BE2C (cell line): ENCODE data around the gene ASMTL.
"Not testable (repeated sequence)": the region's sequence is repeated elsewhere in the genome, so short reads cannot be mapped to it uniquely, and the experiment has no call there.

ENCODE experiments used
- DNase-seq: peaks from one replicate; pipeline ENCODE4 v3.0.0-alpha.2; 2020
- H3K27me3 ChIP-seq: fragments of 250-450 bp; sonication (Bioruptor Pico); 2 replicates; pipeline ENCODE4 v1.5.1; 2020; ENCODE audit warnings: mild to moderate bottlenecking
- H3K36me3 ChIP-seq: fragments of 250-450 bp; sonication (Bioruptor Pico); 2 replicates; pipeline ENCODE4 v1.5.1; 2020; ENCODE audit warnings: mild to moderate bottlenecking
- H3K4me1 ChIP-seq: fragments of 250-450 bp; sonication (Bioruptor Pico); 2 replicates; pipeline ENCODE4 v1.5.1; 2020
- H3K4me3 ChIP-seq: 2 replicates; pipeline ENCODE4 v1.5.1; 2011; ENCODE audit warnings: low read depth, low read length
- H3K9me3 ChIP-seq: fragments of 250-450 bp; sonication (Bioruptor Pico); 2 replicates; pipeline ENCODE4 v1.5.1; 2020
- TF ChIP-seq, protein P1 (sequence below): IDR thresholded peaks from 2 replicates; pipeline ENCODE4 v1.5.1; 2012; ENCODE audit warnings: mild to moderate bottlenecking, low read depth, low read length

The ASMTL gene

DNA sequence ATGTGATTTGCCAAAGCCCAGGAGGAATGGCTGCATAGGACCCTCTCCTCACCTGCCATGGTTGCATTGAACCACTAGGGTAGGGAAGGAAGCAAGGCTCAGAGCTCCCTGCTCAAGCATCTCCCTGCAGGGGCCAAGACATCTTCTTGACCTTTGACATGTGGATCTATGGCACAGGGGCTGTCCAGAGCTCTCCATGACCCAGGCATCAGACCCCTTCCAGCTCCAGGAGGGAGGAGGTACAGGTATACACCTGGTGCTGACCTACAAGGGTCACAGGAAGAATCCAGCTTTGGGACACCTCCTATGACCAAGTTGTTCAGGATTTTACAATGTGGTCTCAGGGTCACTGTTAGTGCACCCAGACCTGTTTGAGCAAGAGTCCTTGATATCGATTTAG is 23.2 kb upstream of the ASMTL start:
- H3K27me3 ChIP-seq, result no peaks in the 10 kb centered on the region
- no peaks in the 10 kb centered on the region for H3K36me3 ChIP-seq
- no peak for DNase-seq
- no peaks in the 10 kb centered on the region for H3K9me3 ChIP-seq
- no peak overlapping the region for H3K4me3 ChIP-seq
- TF ChIP-seq, protein P1, sequence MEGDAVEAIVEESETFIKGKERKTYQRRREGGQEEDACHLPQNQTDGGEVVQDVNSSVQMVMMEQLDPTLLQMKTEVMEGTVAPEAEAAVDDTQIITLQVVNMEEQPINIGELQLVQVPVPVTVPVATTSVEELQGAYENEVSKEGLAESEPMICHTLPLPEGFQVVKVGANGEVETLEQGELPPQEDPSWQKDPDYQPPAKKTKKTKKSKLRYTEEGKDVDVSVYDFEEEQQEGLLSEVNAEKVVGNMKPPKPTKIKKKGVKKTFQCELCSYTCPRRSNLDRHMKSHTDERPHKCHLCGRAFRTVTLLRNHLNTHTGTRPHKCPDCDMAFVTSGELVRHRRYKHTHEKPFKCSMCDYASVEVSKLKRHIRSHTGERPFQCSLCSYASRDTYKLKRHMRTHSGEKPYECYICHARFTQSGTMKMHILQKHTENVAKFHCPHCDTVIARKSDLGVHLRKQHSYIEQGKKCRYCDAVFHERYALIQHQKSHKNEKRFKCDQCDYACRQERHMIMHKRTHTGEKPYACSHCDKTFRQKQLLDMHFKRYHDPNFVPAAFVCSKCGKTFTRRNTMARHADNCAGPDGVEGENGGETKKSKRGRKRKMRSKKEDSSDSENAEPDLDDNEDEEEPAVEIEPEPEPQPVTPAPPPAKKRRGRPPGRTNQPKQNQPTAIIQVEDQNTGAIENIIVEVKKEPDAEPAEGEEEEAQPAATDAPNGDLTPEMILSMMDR, result no peak
- no peaks in the 10 kb centered on the region for H3K4me1 ChIP-seq

DNA sequence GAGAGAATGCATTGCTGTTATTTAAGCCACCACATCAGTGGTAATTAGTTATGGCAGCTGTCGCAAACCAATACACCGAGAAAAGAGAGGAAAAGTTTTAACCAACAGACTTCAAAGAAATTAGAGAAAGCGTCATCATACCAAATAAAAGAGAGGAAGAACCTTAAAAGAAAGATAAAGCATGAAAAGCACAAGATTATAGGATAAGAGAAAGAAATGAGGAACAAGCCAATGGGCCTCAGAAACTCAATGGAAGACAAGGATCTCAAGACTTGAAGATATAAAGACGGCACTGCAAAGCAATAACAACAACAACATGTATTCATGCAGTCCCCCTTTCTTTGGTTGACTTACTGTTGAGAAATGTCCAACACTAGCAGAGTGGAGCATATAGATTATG is 22.8 kb upstream of the ASMTL start:
- DNase-seq, result no peak
- Histone ChIP-seq H3K27me3 (no peaks in the 10 kb centered on the region), H3K4me3 (no peak overlapping the region), H3K9me3 (no peaks in the 10 kb centered on the region), H3K4me1 (no peaks in the 10 kb centered on the region), H3K36me3 (no peaks in the 10 kb centered on the region)
- TF ChIP-seq, protein P1, result no peak

DNA sequence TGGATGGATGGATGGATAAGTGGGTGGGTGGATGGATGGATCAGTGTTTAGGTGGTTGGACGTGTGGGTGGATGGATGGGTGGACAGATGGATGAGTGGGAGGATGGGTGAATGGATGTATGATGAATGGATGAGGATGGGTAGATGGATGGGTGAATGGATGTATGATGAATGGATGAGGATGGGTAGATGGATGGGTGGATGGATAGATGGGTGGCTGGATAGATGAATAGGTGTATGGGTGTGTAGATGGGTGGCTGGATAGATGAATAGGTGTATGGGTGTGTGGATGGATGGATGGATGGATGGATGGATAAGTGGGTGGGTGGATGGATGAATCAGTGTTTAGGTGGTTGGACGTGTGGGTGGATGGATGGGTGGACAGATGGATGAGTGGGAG is 21.9 kb upstream of the ASMTL start:
- not testable (repeated sequence) for H3K36me3 ChIP-seq, H3K9me3 ChIP-seq, H3K27me3 ChIP-seq, DNase-seq, H3K4me3 ChIP-seq, H3K4me1 ChIP-seq

DNA sequence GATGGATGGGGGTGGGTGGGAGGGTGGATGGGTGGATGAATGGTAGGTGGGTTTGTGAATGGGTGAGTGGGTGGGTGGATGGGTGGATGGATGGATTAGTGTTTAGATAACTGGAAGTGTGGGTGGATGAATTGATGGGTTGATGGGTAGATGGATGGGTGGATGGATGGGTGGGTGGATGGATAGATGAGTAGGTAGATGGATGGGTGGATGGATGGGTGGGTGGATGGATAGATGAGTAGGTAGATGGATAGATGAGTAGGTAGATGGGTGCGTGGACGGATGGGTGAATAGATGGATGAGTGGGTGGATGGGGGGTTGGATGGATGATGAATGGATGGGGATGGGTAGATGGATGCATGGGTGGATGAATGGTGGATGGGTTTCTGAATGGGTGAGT is 20.3 kb upstream of the ASMTL start:
- Histone ChIP-seq H3K27me3 (no peaks in the 10 kb centered on the region), H3K4me3 (no peak overlapping the region), H3K36me3 (no peaks in the 10 kb centered on the region), H3K4me1 (no peaks in the 10 kb centered on the region), H3K9me3 (no peaks in the 10 kb centered on the region)
- TF ChIP-seq, protein P1, result no peak
- no peak for DNase-seq

DNA sequence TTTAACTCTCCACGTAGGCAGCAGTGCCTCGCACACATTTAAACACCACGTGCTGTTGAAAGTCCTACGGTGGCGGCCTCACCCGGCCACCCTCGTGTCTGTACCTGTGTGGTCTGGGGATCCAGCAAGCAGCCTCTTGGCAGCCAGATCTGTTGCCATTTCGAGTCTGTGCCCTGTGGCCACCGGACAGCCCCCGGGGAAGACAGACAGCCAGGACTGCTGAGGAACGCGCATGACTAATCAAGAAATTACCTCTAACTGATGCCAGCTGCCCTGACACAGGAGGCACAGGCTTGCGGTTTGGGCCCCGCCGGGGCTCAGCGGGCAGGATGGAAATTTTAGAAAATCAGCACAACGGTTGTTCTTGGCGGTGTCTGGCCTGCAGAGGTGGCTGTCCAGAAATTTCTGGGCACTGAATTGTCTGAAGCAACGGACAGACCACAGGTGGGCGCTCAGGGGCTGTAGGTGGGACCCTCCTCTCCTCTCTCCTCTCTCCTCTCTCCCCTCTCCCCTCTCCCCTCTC is 15.6 kb upstream of the ASMTL start:
- TF ChIP-seq, protein P1, result no peak
- no peak for DNase-seq
- no peaks in the 10 kb centered on the region for H3K36me3 ChIP-seq
- no peaks in the 10 kb centered on the region for H3K27me3 ChIP-seq
- no peak overlapping the region for H3K4me3 ChIP-seq
- H3K4me1 ChIP-seq, result no peaks in the 10 kb centered on the region
- no peaks in the 10 kb centered on the region for H3K9me3 ChIP-seq

DNA sequence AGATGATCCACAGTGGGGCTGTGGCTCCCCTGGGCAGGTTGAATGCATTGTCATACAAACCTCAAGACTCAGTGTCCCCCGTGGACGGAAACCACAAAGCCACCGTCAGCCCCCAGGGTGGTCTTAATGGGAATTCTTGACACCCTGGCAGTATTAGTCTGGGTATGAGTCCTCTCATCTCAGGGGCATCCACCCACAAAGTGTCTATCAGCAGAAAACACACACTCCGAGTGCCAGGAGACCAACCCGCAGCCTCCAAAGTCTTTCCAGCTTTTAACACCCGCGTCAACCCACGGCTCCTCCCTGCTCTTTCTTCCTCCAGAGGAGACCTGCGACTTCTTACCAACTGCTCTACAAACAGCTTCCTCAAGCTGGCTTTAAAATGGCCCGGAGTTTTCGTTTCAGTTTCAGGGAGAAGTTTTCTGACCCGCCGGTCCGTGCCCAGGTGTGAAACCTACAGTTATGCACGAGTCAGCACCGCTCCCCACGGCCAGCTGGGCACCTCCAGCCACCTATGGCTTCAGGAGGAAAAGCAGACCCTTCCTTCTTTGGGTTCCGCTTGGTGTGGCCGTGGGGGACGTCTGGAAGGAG is 14.4 kb upstream of the ASMTL start:
- DNase-seq, result no peak
- H3K4me1 ChIP-seq, result no peaks in the 10 kb centered on the region
- TF ChIP-seq, protein P1, result no peak
- no peaks in the 10 kb centered on the region for H3K27me3 ChIP-seq
- no peak overlapping the region for H3K4me3 ChIP-seq
- H3K36me3 ChIP-seq, result no peaks in the 10 kb centered on the region
- no peaks in the 10 kb centered on the region for H3K9me3 ChIP-seq

DNA sequence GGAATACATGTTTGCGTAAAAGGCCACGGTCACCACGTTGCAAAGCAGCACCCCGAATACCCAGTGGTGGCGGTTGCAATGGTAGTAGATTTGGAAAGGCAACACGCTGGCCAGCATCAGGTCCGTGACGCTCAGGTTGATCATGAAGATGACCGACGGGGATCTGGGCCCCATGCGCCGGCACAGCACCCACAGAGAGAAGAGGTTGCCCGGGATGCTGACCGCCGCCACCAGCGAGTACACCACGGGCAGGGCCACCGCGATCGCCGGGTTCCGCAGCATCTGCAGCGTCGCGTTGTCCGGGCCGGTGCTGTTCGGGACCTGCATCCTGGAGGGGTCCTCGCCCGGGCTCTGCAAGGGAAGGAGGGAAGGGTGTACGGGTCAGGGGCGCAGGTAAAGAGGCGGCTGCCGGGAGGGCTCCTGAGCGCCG is 13.5 kb upstream of the ASMTL start:
- no peaks in the 10 kb centered on the region for H3K36me3 ChIP-seq
- no peaks in the 10 kb centered on the region for H3K9me3 ChIP-seq
- no peaks in the 10 kb centered on the region for H3K27me3 ChIP-seq
- H3K4me1 ChIP-seq, result no peaks in the 10 kb centered on the region
- no peak overlapping the region for H3K4me3 ChIP-seq
- no peak for DNase-seq
- TF ChIP-seq, protein P1, result no peak
